Gastroesophageal sphincter (tissue), 3 donors: ENCODE results near the gene PLA2R1.

Experiments used
- POLR2A ChIP-seq, 2 donors: fragments of 450-650 bp; IDR thresholded peaks; one replicate each; pipeline ENCODE4 v1.6.1; 2017; ENCODE audit warnings: antibody characterized with exemption in 2 of 2, mild to moderate bottlenecking in 2 of 2, moderate library complexity in 1 of 2
- POLR2AphosphoS5 ChIP-seq: sonication (generic); formaldehyde crosslinking; IDR thresholded peaks from one replicate; pipeline ENCODE4 v1.6.1; 2017; ENCODE audit warnings: antibody characterized with exemption
- TF ChIP-seq, protein P1 (sequence below), 4 experiments: fragments of 200-600 bp in 2 of 4; fragments of 450-650 bp in 2 of 4; sonication (generic) in 1 of 4; IDR thresholded peaks; one replicate each; pipeline ENCODE4 v1.5.1; 2017 to 2019; ENCODE audit warnings: antibody characterized with exemption in 4 of 4, mild to moderate bottlenecking in 2 of 4, moderate library complexity in 2 of 4

- TF ChIP-seq, protein P1, sequence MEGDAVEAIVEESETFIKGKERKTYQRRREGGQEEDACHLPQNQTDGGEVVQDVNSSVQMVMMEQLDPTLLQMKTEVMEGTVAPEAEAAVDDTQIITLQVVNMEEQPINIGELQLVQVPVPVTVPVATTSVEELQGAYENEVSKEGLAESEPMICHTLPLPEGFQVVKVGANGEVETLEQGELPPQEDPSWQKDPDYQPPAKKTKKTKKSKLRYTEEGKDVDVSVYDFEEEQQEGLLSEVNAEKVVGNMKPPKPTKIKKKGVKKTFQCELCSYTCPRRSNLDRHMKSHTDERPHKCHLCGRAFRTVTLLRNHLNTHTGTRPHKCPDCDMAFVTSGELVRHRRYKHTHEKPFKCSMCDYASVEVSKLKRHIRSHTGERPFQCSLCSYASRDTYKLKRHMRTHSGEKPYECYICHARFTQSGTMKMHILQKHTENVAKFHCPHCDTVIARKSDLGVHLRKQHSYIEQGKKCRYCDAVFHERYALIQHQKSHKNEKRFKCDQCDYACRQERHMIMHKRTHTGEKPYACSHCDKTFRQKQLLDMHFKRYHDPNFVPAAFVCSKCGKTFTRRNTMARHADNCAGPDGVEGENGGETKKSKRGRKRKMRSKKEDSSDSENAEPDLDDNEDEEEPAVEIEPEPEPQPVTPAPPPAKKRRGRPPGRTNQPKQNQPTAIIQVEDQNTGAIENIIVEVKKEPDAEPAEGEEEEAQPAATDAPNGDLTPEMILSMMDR (IDR thresholded peaks at IDR 0.05): no peak
- TF ChIP-seq POLR2A (IDR thresholded peaks at IDR 0.05) (no peak), POLR2AphosphoS5 (no peak)
Observed at GRCh38 chr2:160035125-160035524, 27.3 kb downstream of the PLA2R1 start.
